Vagina (tissue), 2 donors: ENCODE results near the gene NEB.

Experiments used
- POLR2A ChIP-seq, 2 donors: fragments of 450-650 bp; IDR thresholded peaks; one replicate each; pipeline ENCODE4 v1.6.1; 2017; ENCODE audit warnings: antibody characterized with exemption in 2 of 2, mild to moderate bottlenecking in 2 of 2, moderate library complexity in 2 of 2
- POLR2AphosphoS5 ChIP-seq, 2 donors: sonication (generic); formaldehyde crosslinking; IDR thresholded peaks; one replicate each; pipeline ENCODE4 v1.9.0; 2017; ENCODE audit warnings: antibody characterized with exemption in 2 of 2, mild to moderate bottlenecking in 2 of 2, low read depth in 1 of 2; ENCODE audit not compliant: insufficient read depth in 1 of 2

GRCh38 chr2:151679994-151680393, 54.3 kb downstream of the NEB start:
- TF ChIP-seq POLR2A (IDR thresholded peaks at IDR 0.05): no peak
- no peak for TF ChIP-seq POLR2AphosphoS5 (IDR thresholded peaks at IDR 0.05; ENCODE audit: insufficient read depth in 1 of 2, low read depth in 1 of 2)
